Endothelial cell (in vitro differentiated cells): ENCODE results near the gene CAMKMT. TPM values are rescaled to one million over a fixed set of nuclear protein-coding genes. Genes with fewer than 3 reads are reported as not detected.
A peak's percentile ranks its signal among the peaks of the same experiment; 100 is the strongest.

Experiments
- DNase-seq: peaks from one replicate; pipeline ENCODE4 v3.0.0; 2021; ENCODE audit warnings: low spot score
- H3K27ac Mint-ChIP-seq: one replicate; pipeline ENCODE4 v1.8.0; 2021; ENCODE audit warnings: mixed read lengths, inconsistent platforms; ENCODE audit not compliant: unreplicated experiment
- H3K27me3 Mint-ChIP-seq: one replicate; pipeline ENCODE4 v1.8.0; 2021; ENCODE audit warnings: mild to moderate bottlenecking, moderate library complexity, mixed read lengths, inconsistent platforms; ENCODE audit not compliant: unreplicated experiment
- H3K36me3 Mint-ChIP-seq: one replicate; pipeline ENCODE4 v1.8.0; 2021; ENCODE audit warnings: mild to moderate bottlenecking, low read depth, mixed read lengths, inconsistent platforms; ENCODE audit not compliant: unreplicated experiment
- H3K4me1 Mint-ChIP-seq: one replicate; pipeline ENCODE4 v1.8.0; 2021; ENCODE audit warnings: mild to moderate bottlenecking, mixed read lengths, inconsistent platforms; ENCODE audit not compliant: unreplicated experiment
- H3K4me3 Mint-ChIP-seq: one replicate; pipeline ENCODE4 v1.8.0; 2021; ENCODE audit warnings: mild to moderate bottlenecking, mixed read lengths, inconsistent platforms; ENCODE audit not compliant: unreplicated experiment
- H3K9me3 Mint-ChIP-seq: one replicate; pipeline ENCODE4 v1.8.0; 2021; ENCODE audit warnings: mixed read lengths, inconsistent platforms; ENCODE audit not compliant: unreplicated experiment
- total RNA-seq: library from RNA; stranded (reverse); fragmentation: NEBNext Ultra II Directional; extraction: Animal tissue kit (Norgen Biotek cat#: 25700); gene quantifications from one replicate; pipeline ENCODE4 v1.2.1, GENCODE V29; 2021; ENCODE audit not compliant: unreplicated experiment
- TF ChIP-seq, protein P1 (sequence below): fragments of 200-600 bp; sonication (generic); IDR thresholded peaks from one replicate; pipeline ENCODE4 v1.5.0; 2021; ENCODE audit warnings: antibody characterized with exemption; ENCODE audit not compliant: unreplicated experiment

The CAMKMT gene
- total RNA-seq, 1 donor from 2014 or later = 8.4 TPM

- Mint-ChIP-seq H3K27ac (no peak overlapping the region), H3K27me3 (peaks cover 2% of the 10 kb centered on the region), H3K9me3 (no peaks in the 10 kb centered on the region), H3K4me3 (no peak overlapping the region), H3K4me1 (peaks cover 6% of the 10 kb centered on the region), H3K36me3 (no peaks in the 10 kb centered on the region)
- no peak for DNase-seq
- TF ChIP-seq, protein P1, sequence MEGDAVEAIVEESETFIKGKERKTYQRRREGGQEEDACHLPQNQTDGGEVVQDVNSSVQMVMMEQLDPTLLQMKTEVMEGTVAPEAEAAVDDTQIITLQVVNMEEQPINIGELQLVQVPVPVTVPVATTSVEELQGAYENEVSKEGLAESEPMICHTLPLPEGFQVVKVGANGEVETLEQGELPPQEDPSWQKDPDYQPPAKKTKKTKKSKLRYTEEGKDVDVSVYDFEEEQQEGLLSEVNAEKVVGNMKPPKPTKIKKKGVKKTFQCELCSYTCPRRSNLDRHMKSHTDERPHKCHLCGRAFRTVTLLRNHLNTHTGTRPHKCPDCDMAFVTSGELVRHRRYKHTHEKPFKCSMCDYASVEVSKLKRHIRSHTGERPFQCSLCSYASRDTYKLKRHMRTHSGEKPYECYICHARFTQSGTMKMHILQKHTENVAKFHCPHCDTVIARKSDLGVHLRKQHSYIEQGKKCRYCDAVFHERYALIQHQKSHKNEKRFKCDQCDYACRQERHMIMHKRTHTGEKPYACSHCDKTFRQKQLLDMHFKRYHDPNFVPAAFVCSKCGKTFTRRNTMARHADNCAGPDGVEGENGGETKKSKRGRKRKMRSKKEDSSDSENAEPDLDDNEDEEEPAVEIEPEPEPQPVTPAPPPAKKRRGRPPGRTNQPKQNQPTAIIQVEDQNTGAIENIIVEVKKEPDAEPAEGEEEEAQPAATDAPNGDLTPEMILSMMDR = no peak
Measured at GRCh38 chr2:44787663-44788062, 425.9 kb downstream of the CAMKMT start.

DNA sequence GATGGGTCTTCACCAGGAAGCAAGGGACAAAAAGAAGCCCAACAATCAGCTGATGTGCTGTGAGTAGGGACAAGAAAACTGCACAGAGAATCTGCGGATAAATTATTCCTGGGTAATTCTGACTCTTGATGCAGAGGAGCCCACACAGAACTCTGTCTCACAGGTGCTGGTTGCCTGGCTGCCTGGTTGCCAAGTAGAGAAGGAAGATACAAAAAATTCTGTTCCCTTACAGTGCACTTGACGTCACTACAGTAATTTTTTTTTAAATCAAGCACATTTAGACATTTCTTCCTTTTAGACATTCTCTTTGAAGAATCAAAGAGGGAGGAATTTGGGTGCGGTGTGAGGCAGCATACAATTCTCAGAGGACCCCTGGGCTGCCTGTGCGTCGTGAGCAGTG lies 427.7 kb downstream of the CAMKMT start:
- H3K27ac Mint-ChIP-seq = no peak overlapping the region

GRCh38 chr2:44789971-44790721 lies 428.4 kb downstream of the CAMKMT start:
- H3K27ac Mint-ChIP-seq = no peak overlapping the region
- H3K4me3 Mint-ChIP-seq = no peak overlapping the region
- H3K4me1 Mint-ChIP-seq = peaks cover 6% of the 10 kb centered on the region
- H3K9me3 Mint-ChIP-seq = no peaks in the 10 kb centered on the region
- DNase-seq = no peak
- H3K27me3 Mint-ChIP-seq = peaks cover 2% of the 10 kb centered on the region
- TF ChIP-seq, protein P1 = no peak
- H3K36me3 Mint-ChIP-seq = no peaks in the 10 kb centered on the region

More for the DNA sequence above, 427.7 kb downstream of the CAMKMT start:
- Mint-ChIP-seq H3K9me3 (no peaks in the 10 kb centered on the region), H3K4me3 (no peak overlapping the region), H3K36me3 (no peaks in the 10 kb centered on the region), H3K27me3 (peaks cover 2% of the 10 kb centered on the region), H3K4me1 (peaks cover 6% of the 10 kb centered on the region)
- TF ChIP-seq, protein P1 = no peak
- no peak for DNase-seq

DNA sequence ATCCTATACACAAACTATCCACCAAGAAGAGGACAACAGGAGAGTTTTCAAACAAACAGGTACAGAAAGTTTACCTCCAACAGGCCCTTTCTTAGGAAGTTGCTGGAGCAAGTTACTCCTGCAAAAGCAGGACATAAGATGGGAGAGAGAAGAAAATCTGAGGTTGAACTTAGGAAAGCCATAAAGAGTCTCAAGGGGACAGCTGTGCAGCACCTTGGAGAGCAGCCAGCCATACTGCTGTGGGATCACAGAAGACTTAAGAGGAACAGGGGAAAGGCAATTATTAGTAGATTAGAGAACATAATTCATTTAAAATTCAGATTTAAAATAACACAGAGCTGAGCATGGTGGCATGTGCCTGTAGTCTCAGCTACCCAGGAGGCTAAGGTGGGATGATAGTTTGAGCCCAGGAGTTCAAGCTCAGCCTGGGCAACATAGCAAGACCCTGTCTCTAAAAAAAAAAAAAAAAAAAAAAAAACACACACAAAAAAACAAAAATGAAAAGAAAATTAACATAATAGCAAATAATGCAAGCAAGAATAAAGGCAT lies 431.6 kb downstream of the CAMKMT start:
- Mint-ChIP-seq H3K27me3 (no peaks in the 10 kb centered on the region), H3K4me3 (no peak overlapping the region), H3K36me3 (no peaks in the 10 kb centered on the region), H3K27ac (no peak overlapping the region), H3K9me3 (no peaks in the 10 kb centered on the region), H3K4me1 (no peaks in the 10 kb centered on the region)
- peak; percentile 52 for DNase-seq
- TF ChIP-seq, protein P1 = no peak

DNA sequence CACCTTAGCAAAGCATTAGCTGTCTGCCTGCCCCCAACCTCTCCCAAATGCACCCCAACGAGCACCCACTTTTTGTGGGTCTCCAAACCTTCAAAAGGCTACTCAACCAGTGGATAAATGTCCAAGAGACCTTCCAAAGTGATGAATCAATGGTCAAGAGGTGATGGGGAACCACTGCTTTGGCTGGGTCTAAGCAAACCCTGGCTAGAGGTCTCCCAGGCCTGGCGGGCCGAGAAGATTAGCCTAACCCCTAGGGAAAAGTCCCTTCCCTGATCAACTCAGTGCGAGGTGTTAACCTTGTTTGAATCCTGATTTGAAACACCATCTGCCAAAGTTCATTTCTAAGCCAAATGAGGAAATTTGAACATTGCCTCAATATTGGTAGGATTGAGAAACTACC lies 435.0 kb downstream of the CAMKMT start:
- TF ChIP-seq, protein P1 = no peak
- DNase-seq = no peak
- H3K36me3 Mint-ChIP-seq = no peaks in the 10 kb centered on the region
- H3K4me3 Mint-ChIP-seq = no peak overlapping the region
- H3K27me3 Mint-ChIP-seq = peaks cover 5% of the 10 kb centered on the region
- H3K4me1 Mint-ChIP-seq = peaks cover 6% of the 10 kb centered on the region
- no peaks in the 10 kb centered on the region for H3K9me3 Mint-ChIP-seq
- no peak overlapping the region for H3K27ac Mint-ChIP-seq
